ENCODE results near the gene DCST2.

DCST2 gene

GRCh38 chr1:155042789-155043188 is 9.2 kb upstream of the DCST2 start:
- H3K27me3 ChIP-seq (ENCODE audit: low read depth, low read length): peaks cover 15% of the 10 kb centered on the region
- no peak overlapping the region for H3K4me3 ChIP-seq (ENCODE audit: low read length)
- no peaks in the 10 kb centered on the region for H3K4me1 ChIP-seq (ENCODE audit: low read length)
- no peak overlapping the region for H3K27ac ChIP-seq (ENCODE audit: low read length)
- no peaks in the 10 kb centered on the region for H3K9me3 ChIP-seq (ENCODE audit: insufficient read depth, low read length)
- no peaks in the 10 kb centered on the region for H3K36me3 ChIP-seq (replicated peaks; ENCODE audit: low read depth, low read length)
- H3K79me2 ChIP-seq (ENCODE audit: low read length): no peaks in the 10 kb centered on the region
- no peak overlapping the region for H3K9ac ChIP-seq (ENCODE audit: low read length)
- no peak overlapping the region for H2AFZ ChIP-seq (ENCODE audit: low read depth, low read length)
- no peak overlapping the region for H3K4me2 ChIP-seq (ENCODE audit: low read length)
- no peak for TF ChIP-seq EZH2phosphoT487 (IDR thresholded peaks at IDR 0.05; ENCODE audit: low read depth)
- no peak for TF ChIP-seq CTCF (IDR thresholded peaks at IDR 0.05; ENCODE audit: low read depth, low read length)
- H4K20me1 ChIP-seq (ENCODE audit: insufficient read depth, low read length): no peaks in the 10 kb centered on the region

- Histone ChIP-seq H3K27ac (ENCODE audit: low read length) (no peak overlapping the region), H3K9me3 (ENCODE audit: insufficient read depth, low read length) (no peaks in the 10 kb centered on the region), H3K36me3 (replicated peaks; ENCODE audit: low read depth, low read length) (no peaks in the 10 kb centered on the region), H3K79me2 (ENCODE audit: low read length) (no peaks in the 10 kb centered on the region), H2AFZ (ENCODE audit: low read depth, low read length) (no peak overlapping the region), H4K20me1 (ENCODE audit: insufficient read depth, low read length) (no peaks in the 10 kb centered on the region), H3K4me3 (ENCODE audit: low read length) (no peak overlapping the region), H3K4me2 (ENCODE audit: low read length) (no peak overlapping the region), H3K4me1 (ENCODE audit: low read length) (no peaks in the 10 kb centered on the region), H3K9ac (ENCODE audit: low read length) (no peak overlapping the region), H3K27me3 (ENCODE audit: low read depth, low read length) (peaks cover 25% of the 10 kb centered on the region)
- TF ChIP-seq EZH2phosphoT487 (IDR thresholded peaks at IDR 0.05; ENCODE audit: low read depth): no peak
- no peak for TF ChIP-seq CTCF (IDR thresholded peaks at IDR 0.05; ENCODE audit: low read depth, low read length)
Measured at GRCh38 chr1:155040358-155041093, 6.9 kb upstream of the DCST2 start.

GRCh38 chr1:155039308-155039669 is 5.7 kb upstream of the DCST2 start:
- no peaks in the 10 kb centered on the region for H3K36me3 ChIP-seq (replicated peaks; ENCODE audit: low read depth, low read length)
- no peaks in the 10 kb centered on the region for H3K79me2 ChIP-seq (ENCODE audit: low read length)
- H3K27ac ChIP-seq (ENCODE audit: low read length): no peak overlapping the region
- no peak overlapping the region for H2AFZ ChIP-seq (ENCODE audit: low read depth, low read length)
- no peak for TF ChIP-seq EZH2phosphoT487 (IDR thresholded peaks at IDR 0.05; ENCODE audit: low read depth)
- TF ChIP-seq CTCF (IDR thresholded peaks at IDR 0.05; ENCODE audit: low read depth, low read length): no peak
- no peaks in the 10 kb centered on the region for H4K20me1 ChIP-seq (ENCODE audit: insufficient read depth, low read length)
- no peaks in the 10 kb centered on the region for H3K9me3 ChIP-seq (ENCODE audit: insufficient read depth, low read length)
- no peaks in the 10 kb centered on the region for H3K4me1 ChIP-seq (ENCODE audit: low read length)
- no peak overlapping the region for H3K4me3 ChIP-seq (ENCODE audit: low read length)
- H3K9ac ChIP-seq (ENCODE audit: low read length): no peak overlapping the region
- peaks cover 28% of the 10 kb centered on the region for H3K27me3 ChIP-seq (ENCODE audit: low read depth, low read length)
- H3K4me2 ChIP-seq (ENCODE audit: low read length): no peak overlapping the region

GRCh38 chr1:155038602-155039307 is 5.2 kb upstream of the DCST2 start:
- H3K9ac ChIP-seq (ENCODE audit: low read length): no peak overlapping the region
- TF ChIP-seq EZH2phosphoT487 (IDR thresholded peaks at IDR 0.05; ENCODE audit: low read depth): no peak
- no peak for TF ChIP-seq CTCF (IDR thresholded peaks at IDR 0.05; ENCODE audit: low read depth, low read length)
- no peak overlapping the region for H3K4me2 ChIP-seq (ENCODE audit: low read length)

More at GRCh38 chr1:155038602-155039307, 5.2 kb upstream of the DCST2 start:
- Histone ChIP-seq H2AFZ (ENCODE audit: low read depth, low read length) (no peak overlapping the region), H4K20me1 (ENCODE audit: insufficient read depth, low read length) (no peaks in the 10 kb centered on the region), H3K9me3 (ENCODE audit: insufficient read depth, low read length) (no peaks in the 10 kb centered on the region), H3K4me1 (ENCODE audit: low read length) (no peaks in the 10 kb centered on the region), H3K27ac (ENCODE audit: low read length) (no peak overlapping the region), H3K79me2 (ENCODE audit: low read length) (no peaks in the 10 kb centered on the region), H3K36me3 (replicated peaks; ENCODE audit: low read depth, low read length) (no peaks in the 10 kb centered on the region), H3K27me3 (ENCODE audit: low read depth, low read length) (peaks cover 29% of the 10 kb centered on the region), H3K4me3 (ENCODE audit: low read length) (no peak overlapping the region)
